ENCODE data around the gene PGBD5.

GRCh38 chr1:230292689-230293389, 133.3 kb downstream of the PGBD5 start:
- TF ChIP-seq EP300 (IDR thresholded peaks at IDR 0.05; ENCODE audit: low read depth) = no peak
- no peak for TF ChIP-seq CTCF (IDR thresholded peaks at IDR 0.05)

Data from transverse colon (tissue), 3 donors.